Muscle layer of duodenum (tissue), 2 donors: ENCODE results near the gene RYR1.

Source experiments
- H3K27ac ChIP-seq: one replicate; pipeline ENCODE4 v1.7.0; 2013; ENCODE audit warnings: mild to moderate bottlenecking, low read length
- H3K27me3 ChIP-seq: one replicate; pipeline ENCODE4 v1.7.0; 2013; ENCODE audit warnings: low read depth, mild to moderate bottlenecking, control low read depth, low read length
- H3K36me3 ChIP-seq, 2 donors: one replicate each; pipeline ENCODE4 v1.7.0; 2013; ENCODE audit warnings: low read length in 2 of 2, control low read depth in 1 of 2, mild to moderate bottlenecking in 1 of 2; ENCODE audit not compliant: insufficient read depth in 2 of 2, control insufficient read depth in 1 of 2
- H3K4me1 ChIP-seq, 2 donors: one replicate each; pipeline ENCODE4 v1.7.0; 2013; ENCODE audit warnings: low read length in 2 of 2, mild to moderate bottlenecking in 2 of 2, control low read depth in 1 of 2, moderate library complexity in 1 of 2; ENCODE audit not compliant: insufficient read depth in 2 of 2, control insufficient read depth in 1 of 2
- H3K4me3 ChIP-seq, 2 donors: one replicate each; pipeline ENCODE4 v1.7.0; 2013; ENCODE audit warnings: low read length in 2 of 2, low read depth in 1 of 2, mild to moderate bottlenecking in 1 of 2
- H3K9me3 ChIP-seq, 2 donors: one replicate each; pipeline ENCODE4 v1.7.0; 2013; ENCODE audit warnings: low read length in 2 of 2, control low read depth in 1 of 2, mild to moderate bottlenecking in 1 of 2; ENCODE audit not compliant: control insufficient read depth in 1 of 2
- donor health status: healthy.

The RYR1 gene

DNA sequence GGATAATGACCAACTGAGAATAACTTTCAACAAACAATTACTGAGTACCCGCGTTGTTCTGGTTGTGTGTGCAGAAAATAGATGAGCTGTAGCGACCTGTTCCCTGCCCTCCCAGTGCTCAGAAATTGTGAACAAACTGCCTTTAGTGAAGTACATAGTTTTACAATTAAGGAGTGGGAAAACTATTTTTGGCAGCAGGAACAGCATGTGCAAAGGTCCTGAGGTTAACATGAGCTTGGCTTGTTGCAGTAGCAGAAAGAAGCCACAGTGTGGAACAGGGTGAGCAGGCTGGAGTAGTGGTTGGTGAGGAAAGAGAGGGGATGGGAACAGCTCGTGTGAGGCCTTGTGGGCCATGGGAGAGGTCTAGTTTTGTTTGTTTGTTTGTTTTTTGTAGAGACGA, 16.0 kb downstream of the RYR1 start:
- Histone ChIP-seq H3K4me1 (no peaks in the 10 kb centered on the region), H3K36me3 (no peaks in the 10 kb centered on the region), H3K4me3 (no peak overlapping the region), H3K27ac (no peak overlapping the region), H3K27me3 (no peaks in the 10 kb centered on the region), H3K9me3 (peaks cover 0 to 3% of the 10 kb centered on the region in 2 donors)

DNA sequence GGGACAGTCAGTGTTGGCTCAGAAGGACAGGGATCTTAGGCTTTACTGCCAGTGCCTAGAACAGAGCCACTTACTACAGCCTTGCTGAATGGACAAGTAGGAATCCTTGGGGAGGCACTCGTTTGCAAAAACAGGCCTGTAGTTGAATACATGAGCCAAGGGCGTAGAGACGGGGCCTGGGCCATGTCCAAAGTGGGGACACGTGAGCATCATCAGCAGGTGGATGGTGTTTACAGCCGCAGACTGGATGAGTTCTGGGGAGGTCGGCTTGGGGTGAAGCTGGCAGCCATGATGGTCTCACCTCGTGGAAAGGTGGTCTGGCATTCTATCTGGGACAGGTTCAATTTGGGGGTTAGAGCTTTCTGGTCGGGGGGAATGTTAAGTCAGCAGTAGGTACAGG, 17.5 kb downstream of the RYR1 start:
- Histone ChIP-seq H3K36me3 (no peaks in the 10 kb centered on the region), H3K4me1 (no peaks in the 10 kb centered on the region), H3K4me3 (no peak overlapping the region), H3K9me3 (peaks cover 0 to 3% of the 10 kb centered on the region in 2 donors), H3K27ac (no peak overlapping the region), H3K27me3 (no peaks in the 10 kb centered on the region)

GRCh38 chr19:38451629-38452028, 18.1 kb downstream of the RYR1 start:
- Histone ChIP-seq H3K36me3 (no peaks in the 10 kb centered on the region), H3K4me1 (no peaks in the 10 kb centered on the region), H3K27me3 (no peaks in the 10 kb centered on the region), H3K27ac (no peak overlapping the region), H3K9me3 (peaks cover 0 to 3% of the 10 kb centered on the region in 2 donors), H3K4me3 (no peak overlapping the region)

GRCh38 chr19:38452430-38453366, 19.2 kb downstream of the RYR1 start:
- H3K9me3 ChIP-seq = peaks cover 0 to 3% of the 10 kb centered on the region in 2 donors
- no peaks in the 10 kb centered on the region for H3K27me3 ChIP-seq
- H3K27ac ChIP-seq = no peak overlapping the region
- no peaks in the 10 kb centered on the region for H3K36me3 ChIP-seq
- no peaks in the 10 kb centered on the region for H3K4me1 ChIP-seq
- no peak overlapping the region for H3K4me3 ChIP-seq

DNA sequence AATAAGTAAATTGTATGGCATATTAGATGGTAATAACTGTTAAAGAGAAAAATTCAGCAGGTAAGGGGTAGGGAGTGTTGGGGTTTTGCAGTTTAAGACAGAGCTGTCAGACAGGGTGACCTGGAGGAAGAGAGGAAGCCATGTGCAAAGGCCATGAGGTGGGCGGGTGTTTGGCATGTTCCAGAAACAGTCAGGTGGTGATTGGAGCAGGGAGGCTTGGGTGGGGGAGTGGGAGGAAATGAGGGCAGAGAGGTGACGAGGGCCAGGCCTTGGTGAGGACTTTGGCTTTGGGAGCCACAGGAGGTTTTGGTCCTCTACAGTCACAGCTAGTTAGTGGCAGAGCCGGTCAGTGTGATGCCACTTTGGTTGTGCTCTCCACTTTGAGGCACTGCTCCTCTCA, 20.1 kb downstream of the RYR1 start:
- Histone ChIP-seq H3K27ac (no peak overlapping the region), H3K27me3 (no peaks in the 10 kb centered on the region), H3K36me3 (no peaks in the 10 kb centered on the region), H3K9me3 (peaks cover 0 to 3% of the 10 kb centered on the region in 2 donors), H3K4me3 (no peak overlapping the region), H3K4me1 (no peaks in the 10 kb centered on the region)

DNA sequence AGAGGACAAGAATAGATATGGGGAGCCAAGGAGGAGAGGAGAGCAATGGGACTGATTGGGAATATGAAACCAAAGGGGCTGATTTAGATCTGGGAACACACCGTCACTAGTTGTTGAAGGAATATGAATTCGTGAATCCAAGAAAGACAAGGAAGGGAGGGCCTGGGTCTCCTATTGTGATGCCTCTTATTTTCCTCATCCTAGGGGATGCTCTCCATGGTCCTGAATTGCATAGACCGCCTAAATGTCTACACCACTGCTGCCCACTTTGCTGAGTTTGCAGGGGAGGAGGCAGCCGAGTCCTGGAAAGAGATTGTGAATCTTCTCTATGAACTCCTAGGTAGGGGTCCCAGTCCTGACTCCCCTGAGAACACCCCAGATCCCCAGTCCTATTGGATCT, 21.5 kb downstream of the RYR1 start:
- Histone ChIP-seq H3K27ac (no peak overlapping the region), H3K4me1 (no peaks in the 10 kb centered on the region), H3K9me3 (no peaks in the 10 kb centered on the region), H3K4me3 (no peak overlapping the region), H3K36me3 (no peaks in the 10 kb centered on the region), H3K27me3 (no peaks in the 10 kb centered on the region)

- no peak overlapping the region for H3K27ac ChIP-seq
- H3K27me3 ChIP-seq = no peaks in the 10 kb centered on the region
- peaks cover 0 to 1% of the 10 kb centered on the region in 2 donors for H3K9me3 ChIP-seq
- no peaks in the 10 kb centered on the region for H3K36me3 ChIP-seq
- no peaks in the 10 kb centered on the region for H3K4me1 ChIP-seq
- no peak overlapping the region for H3K4me3 ChIP-seq
Measured at GRCh38 chr19:38457202-38457601, 23.7 kb downstream of the RYR1 start.

DNA sequence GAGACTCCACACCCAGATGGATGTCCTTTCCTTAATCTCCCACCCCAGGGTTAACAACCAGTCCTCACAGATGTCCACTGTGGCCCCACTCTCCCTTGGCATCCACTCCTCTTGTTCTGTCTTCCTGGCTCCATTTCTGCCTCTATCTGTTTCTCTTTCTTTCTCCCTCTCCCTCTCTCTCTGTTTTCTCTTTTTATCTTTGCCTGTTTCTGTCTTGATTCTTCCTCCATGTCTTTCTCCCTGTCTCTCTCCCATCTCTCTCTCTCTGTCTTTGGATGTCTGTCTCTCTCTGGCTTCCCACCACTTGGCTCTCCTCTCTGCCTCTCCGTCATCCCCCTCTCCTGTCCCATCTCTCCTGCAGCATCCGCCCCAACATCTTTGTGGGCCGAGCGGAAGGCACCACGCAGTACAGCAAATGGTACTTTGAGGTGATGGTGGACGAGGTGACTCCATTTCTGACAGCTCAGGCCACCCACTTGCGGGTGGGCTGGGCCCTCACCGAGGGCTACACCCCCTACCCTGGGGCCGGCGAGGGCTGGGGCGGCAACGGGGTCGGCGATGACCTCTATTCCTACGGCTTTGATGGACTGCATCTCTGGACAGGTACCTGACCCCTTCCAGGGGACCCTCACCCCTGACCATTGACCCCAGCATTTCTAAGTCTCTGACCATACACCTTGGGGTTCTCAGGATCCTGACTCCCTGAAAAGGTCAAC, 24.4 kb downstream of the RYR1 start:
- H3K4me3 ChIP-seq = no peak overlapping the region
- no peaks in the 10 kb centered on the region for H3K36me3 ChIP-seq
- H3K27me3 ChIP-seq = no peaks in the 10 kb centered on the region
- no peak overlapping the region for H3K27ac ChIP-seq
- peaks cover 0 to 3% of the 10 kb centered on the region in 2 donors for H3K9me3 ChIP-seq
- H3K4me1 ChIP-seq = no peaks in the 10 kb centered on the region

- Histone ChIP-seq H3K36me3 (no peaks in the 10 kb centered on the region), H3K27ac (no peak overlapping the region), H3K4me3 (no peak overlapping the region), H3K27me3 (no peaks in the 10 kb centered on the region), H3K9me3 (peaks cover 0 to 3% of the 10 kb centered on the region in 2 donors), H3K4me1 (no peaks in the 10 kb centered on the region)
Measured at GRCh38 chr19:38458991-38459390, 25.5 kb downstream of the RYR1 start.

GRCh38 chr19:38463365-38463764, 29.9 kb downstream of the RYR1 start:
- Histone ChIP-seq H3K36me3 (no peaks in the 10 kb centered on the region), H3K27ac (no peak overlapping the region), H3K9me3 (peaks cover 0 to 7% of the 10 kb centered on the region in 2 donors), H3K27me3 (no peaks in the 10 kb centered on the region), H3K4me1 (no peaks in the 10 kb centered on the region), H3K4me3 (no peak overlapping the region)

DNA sequence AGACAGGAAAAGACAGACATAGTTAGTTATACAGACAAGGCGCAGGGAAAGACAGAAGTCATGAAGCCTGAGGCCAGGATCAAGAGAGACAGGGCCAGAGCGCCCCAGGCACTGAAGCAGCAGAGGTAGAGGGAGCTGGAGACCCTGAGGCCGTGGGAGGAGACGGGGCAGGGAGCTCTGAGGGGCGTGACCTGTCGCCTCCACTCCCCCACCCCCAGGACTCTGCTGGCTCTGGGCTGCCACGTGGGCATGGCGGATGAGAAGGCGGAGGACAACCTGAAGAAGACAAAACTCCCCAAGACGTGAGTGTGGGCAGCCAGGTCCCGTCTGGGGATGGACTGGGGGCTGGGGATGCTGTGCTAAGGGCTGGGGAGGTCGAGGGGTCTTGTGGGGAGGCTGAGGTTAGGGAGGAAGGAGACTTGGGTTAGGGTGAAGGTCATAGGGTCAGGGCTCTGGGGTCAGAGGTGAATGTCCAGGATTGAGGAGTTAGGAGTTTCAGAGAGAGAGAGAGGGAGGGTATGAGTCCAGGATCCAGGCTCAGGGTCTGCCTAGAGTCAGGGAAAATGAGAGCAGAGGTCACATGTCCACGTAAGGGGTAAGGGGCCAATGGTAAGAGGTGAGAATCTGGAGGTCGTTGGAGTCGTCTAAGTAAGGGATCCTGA, 31.1 kb downstream of the RYR1 start:
- no peak overlapping the region for H3K4me3 ChIP-seq
- no peaks in the 10 kb centered on the region for H3K27me3 ChIP-seq
- peaks cover 0 to 7% of the 10 kb centered on the region in 2 donors for H3K9me3 ChIP-seq
- H3K36me3 ChIP-seq = no peaks in the 10 kb centered on the region
- H3K4me1 ChIP-seq = no peaks in the 10 kb centered on the region
- no peak overlapping the region for H3K27ac ChIP-seq
